Fibroblast of skin of right quadriceps (primary cell): ENCODE data around the gene ACOXL.

Experiments
- DNase-seq: peaks from one replicate; pipeline ENCODE4 v3.0.0-alpha.2; 2013

The ACOXL gene

GRCh38 chr2:110881908-110882307 lies 149.5 kb downstream of the ACOXL start:
- no peak for DNase-seq

- no peak for DNase-seq
Observed at GRCh38 chr2:110883406-110883805, 151.0 kb downstream of the ACOXL start.

- no peak for DNase-seq
Observed at GRCh38 chr2:110885256-110885655, 152.9 kb downstream of the ACOXL start.

GRCh38 chr2:110886826-110887573 lies 154.6 kb downstream of the ACOXL start:
- DNase-seq = no peak

- no peak for DNase-seq
Observed at GRCh38 chr2:110888411-110888810, 156.0 kb downstream of the ACOXL start.

- DNase-seq = no peak
Observed at GRCh38 chr2:110891626-110892025, 159.3 kb downstream of the ACOXL start.

- DNase-seq = no peak
Observed at GRCh38 chr2:110896226-110896625, 163.9 kb downstream of the ACOXL start.

- no peak for DNase-seq
Observed at GRCh38 chr2:110897966-110898365, 165.6 kb downstream of the ACOXL start.

- DNase-seq = no peak
Observed at GRCh38 chr2:110900191-110900590, 167.8 kb downstream of the ACOXL start.

GRCh38 chr2:110903548-110903947 lies 171.2 kb downstream of the ACOXL start:
- DNase-seq = no peak

GRCh38 chr2:110904116-110904778 lies 171.9 kb downstream of the ACOXL start:
- no peak for DNase-seq

- DNase-seq = no peak
Observed at GRCh38 chr2:110904779-110905148, 172.4 kb downstream of the ACOXL start.

- no peak for DNase-seq
Observed at GRCh38 chr2:110905217-110905616, 172.8 kb downstream of the ACOXL start.

GRCh38 chr2:110906613-110907298 lies 174.4 kb downstream of the ACOXL start:
- no peak for DNase-seq

- DNase-seq = no peak
Observed at GRCh38 chr2:110909501-110909900, 177.1 kb downstream of the ACOXL start.

- DNase-seq = no peak
Observed at GRCh38 chr2:110910423-110910822, 178.1 kb downstream of the ACOXL start.

GRCh38 chr2:110919738-110920137 lies 187.4 kb downstream of the ACOXL start:
- DNase-seq = no peak

- DNase-seq = no peak
Observed at GRCh38 chr2:110925479-110925878, 193.1 kb downstream of the ACOXL start.

- no peak for DNase-seq
Observed at GRCh38 chr2:110927526-110927925, 195.2 kb downstream of the ACOXL start.

GRCh38 chr2:110929528-110929927 lies 197.2 kb downstream of the ACOXL start:
- DNase-seq = no peak

- DNase-seq = peak; percentile 61
Observed at GRCh38 chr2:110931648-110932047, 199.3 kb downstream of the ACOXL start.

- no peak for DNase-seq
Observed at GRCh38 chr2:110933420-110933819, 201.0 kb downstream of the ACOXL start.

- no peak for DNase-seq
Observed at GRCh38 chr2:110934948-110935347, 202.6 kb downstream of the ACOXL start.

GRCh38 chr2:110940376-110940910 lies 208.1 kb downstream of the ACOXL start:
- DNase-seq = no peak
